OCI-LY7 (cell line): ENCODE measurements around the gene TGFBRAP1. TPM values are rescaled to one million over a fixed set of nuclear protein-coding genes. Genes with fewer than 3 reads are reported as not detected.

ENCODE experiments used
- BruUV-seq: library from RNA; stranded (reverse); fragments of 400-500 nt; replicated peaks from 2 replicates; lab custom pipeline; 2021; lab: Mats Ljungman, UMichigan
- CTCF ChIA-PET: fragments of 300-600 bp; sonication (Branson Sonifier 250); formaldehyde crosslinking; loops from one replicate; lab custom pipeline; 2022; ENCODE audit warnings: antibody characterized with exemption; ENCODE audit not compliant: unreplicated experiment; lab: Charles Lee
- POLR2A ChIA-PET: fragments of 300-600 bp; sonication (Branson Sonifier 250); formaldehyde crosslinking; loops from one replicate; lab custom pipeline; 2022; ENCODE audit warnings: antibody characterized with exemption; lab: Charles Lee
- DNase-seq: peaks from one replicate; pipeline ENCODE4 v3.0.0-alpha.2; 2015; ENCODE audit warnings: low spot score
- H2AFZ ChIP-seq: fragments of 200-600 bp; sonication (generic), shearing (Covaris generic); 2 replicates; pipeline ENCODE4 v1.6.1; 2014; ENCODE audit warnings: mild to moderate bottlenecking, antibody characterized with exemption, low read length, moderate library complexity
- H3K27ac ChIP-seq: fragments of 200-600 bp; sonication (generic); 2 replicates; pipeline ENCODE4 v1.5.1; 2014; ENCODE audit warnings: mixed run types, low read depth, mild to moderate bottlenecking, moderate library complexity, low read length, inconsistent platforms; ENCODE audit not compliant: poor library complexity, severe bottlenecking
- H3K36me3 ChIP-seq: fragments of 200-600 bp; sonication (generic); 2 replicates; pipeline ENCODE4 v1.6.1; 2014; ENCODE audit warnings: mild to moderate bottlenecking, antibody characterized with exemption, low read length, moderate library complexity, mixed read lengths; ENCODE audit not compliant: insufficient read depth
- H3K4me1 ChIP-seq: fragments of 200-600 bp; sonication (generic); 2 replicates; pipeline ENCODE4 v1.5.1; 2014; ENCODE audit warnings: mild to moderate bottlenecking, low read length; ENCODE audit not compliant: insufficient read depth, poor library complexity, severe bottlenecking
- H3K4me2 ChIP-seq: fragments of 200-600 bp; sonication (generic); 2 replicates; pipeline ENCODE4 v1.6.1; 2014; ENCODE audit warnings: mild to moderate bottlenecking, low read length
- H3K4me3 ChIP-seq: fragments of 200-600 bp; sonication (generic); 2 replicates; pipeline ENCODE4 v1.5.1; 2014; ENCODE audit warnings: mild to moderate bottlenecking, low read depth, low read length; ENCODE audit not compliant: poor library complexity, severe bottlenecking
- H3K79me2 ChIP-seq: fragments of 200-600 bp; sonication (generic); 2 replicates; pipeline ENCODE4 v1.6.1; 2016; ENCODE audit warnings: low read depth, mild to moderate bottlenecking, low read length, moderate library complexity, mixed read lengths; ENCODE audit not compliant: insufficient read depth
- H3K9me2 ChIP-seq: fragments of 200-600 bp; sonication (generic); 2 replicates; pipeline ENCODE4 v1.6.1; 2016; ENCODE audit warnings: mild to moderate bottlenecking, low read length, mixed read lengths; ENCODE audit not compliant: insufficient read depth
- H3K9me3 ChIP-seq: fragments of 200-600 bp; sonication (generic); 2 replicates; pipeline ENCODE4 v1.6.1; 2014; ENCODE audit warnings: mild to moderate bottlenecking, mixed run types, low read length, mixed read lengths
- H4K20me1 ChIP-seq: fragments of 200-600 bp; sonication (generic); 2 replicates; pipeline ENCODE4 v1.6.1; 2014; ENCODE audit warnings: mild to moderate bottlenecking, antibody characterized with exemption, low read length, moderate library complexity, mixed read lengths; ENCODE audit not compliant: insufficient read depth
- CTCF ChIP-seq: fragments of 200-600 bp; sonication (generic); conservative IDR thresholded peaks from 2 replicates; pipeline ENCODE4 v1.5.1; 2014; ENCODE audit warnings: mild to moderate bottlenecking, antibody characterized with exemption, low read length, moderate library complexity, mixed read lengths
- EZH2phosphoT487 ChIP-seq: fragments of 200-600 bp; sonication (generic); IDR thresholded peaks from 2 replicates; pipeline ENCODE4 v1.6.1; 2018; ENCODE audit warnings: low read depth, borderline replicate concordance, mild to moderate bottlenecking, mixed run types, antibody characterized with exemption, low read length, moderate library complexity, mixed read lengths
- intact Hi-C: fragments of 100-400 bp; cut with micrococcal nuclease; formaldehyde crosslinking; loops from one replicate; pipeline ENCODE4 v1.10.0; 2022; ENCODE audit not compliant: unreplicated experiment
- total RNA-seq, 2 experiments: library from RNA; depleted of rRNA in 1 of 2; stranded (reverse); fragments of >200 nt in 1 of 2; shearing (Covaris generic) in 1 of 2; gene quantifications; 2 replicates each; pipeline ENCODE4 v1.2.3, GENCODE V29; 2014 to 2022

The TGFBRAP1 gene
- total RNA-seq, 2 experiments from 2014 or later: 20.5 to 24.6 TPM

- H3K36me3 ChIP-seq: peaks cover 44% of the 10 kb centered on the region
- intact Hi-C loops: no loop called here
- POLR2A ChIA-PET: no interaction called here
- no peaks in the 10 kb centered on the region for H3K4me1 ChIP-seq
- H3K27ac ChIP-seq: no peak overlapping the region
- no peaks in the 10 kb centered on the region for H3K9me2 ChIP-seq
- no peak overlapping the region for H2AFZ ChIP-seq
- TF ChIP-seq EZH2phosphoT487 (no peak), CTCF (no peak)
- peaks cover 6% of the 10 kb centered on the region; the same call in 1 of the 2 replicates for H4K20me1 ChIP-seq
- H3K9me3 ChIP-seq: no peaks in the 10 kb centered on the region
- H3K4me2 ChIP-seq: no peak overlapping the region
- BruUV-seq: no TSS peak
- CTCF ChIA-PET: no interaction called here
- no peak for DNase-seq
- H3K79me2 ChIP-seq: peaks cover 33% of the 10 kb centered on the region
- no peak overlapping the region for H3K4me3 ChIP-seq
Observed at GRCh38 chr2:105307146-105307545, 22.4 kb downstream of the TGFBRAP1 start.

GRCh38 chr2:105301646-105302045, 27.9 kb downstream of the TGFBRAP1 start:
- no peak overlapping the region for H2AFZ ChIP-seq
- TF ChIP-seq EZH2phosphoT487 (no peak), CTCF (no peak)
- peaks cover 11% of the 10 kb centered on the region for H4K20me1 ChIP-seq
- POLR2A ChIA-PET: interaction anchor here (1.0 kb wide), 1 partner anchor 23 kb away, joined by 3 read pairs; no protein-coding TSS in a partner anchor
- no peak for DNase-seq
- BruUV-seq: no TSS peak
- H3K79me2 ChIP-seq: peaks cover 25% of the 10 kb centered on the region; the same call in 1 of the 2 replicates
- H3K4me1 ChIP-seq: no peaks in the 10 kb centered on the region
- H3K27ac ChIP-seq: no peak overlapping the region
- no peak overlapping the region for H3K4me2 ChIP-seq
- no peak overlapping the region for H3K4me3 ChIP-seq
- no peaks in the 10 kb centered on the region for H3K9me3 ChIP-seq
- H3K36me3 ChIP-seq: peaks cover 50% of the 10 kb centered on the region
- no peaks in the 10 kb centered on the region for H3K9me2 ChIP-seq
- CTCF ChIA-PET: no interaction called here
- intact Hi-C loops: no loop called here

DNA sequence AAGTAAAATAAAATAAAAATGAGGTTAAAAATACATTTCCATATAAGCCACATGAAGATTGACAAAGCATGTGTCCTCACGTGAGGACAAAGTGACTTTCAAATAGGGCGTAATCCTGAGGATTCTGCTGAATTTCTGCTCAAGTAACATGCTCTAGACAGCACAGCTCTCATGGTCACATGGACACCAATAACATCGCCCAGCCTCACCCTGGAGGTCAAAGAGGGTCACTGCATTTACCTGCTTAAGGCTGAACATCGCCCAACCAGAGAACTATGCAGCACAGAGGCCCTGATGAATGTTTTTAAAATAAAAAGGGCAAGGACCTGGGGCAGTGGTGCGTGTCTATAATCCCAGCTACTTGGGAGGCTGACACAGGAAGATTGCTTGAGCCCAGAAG, 30.2 kb downstream of the TGFBRAP1 start:
- Histone ChIP-seq H3K4me2 (no peak overlapping the region), H4K20me1 (peaks cover 11% of the 10 kb centered on the region), H2AFZ (no peak overlapping the region), H3K36me3 (peaks cover 54% of the 10 kb centered on the region), H3K27ac (no peak overlapping the region), H3K4me1 (no peaks in the 10 kb centered on the region), H3K9me2 (no peaks in the 10 kb centered on the region), H3K9me3 (no peaks in the 10 kb centered on the region), H3K79me2 (peaks cover 25% of the 10 kb centered on the region; the same call in 1 of the 2 replicates), H3K4me3 (no peak overlapping the region)
- ChIA-PET POLR2A (interaction anchor here (0.8 kb wide), 1 partner anchor 95 kb away, joined by 3 read pairs; no protein-coding TSS in a partner anchor), CTCF (no interaction called here)
- TF ChIP-seq CTCF (peak; percentile 29; the same call in 1 of the 2 replicates), EZH2phosphoT487 (no peak)
- DNase-seq: peak; percentile 11
- no TSS peak for BruUV-seq
- intact Hi-C loops: no loop called here
